Bronchial epithelial cell (primary cell): Measurements from ENCODE around the gene TMEM150C. TPM values are rescaled to one million over a fixed set of nuclear protein-coding genes. Genes with fewer than 3 reads are reported as not detected.

Experiments
- DNase-seq: peaks from one replicate; pipeline ENCODE4 v3.0.0-alpha.2; 2010; ENCODE audit warnings: low read depth
- FAIRE-seq: peaks from 2 replicates; lab custom pipeline; 2011; peaks lifted over from hg19 to GRCh38; lab: Jason Lieb, UNC
- H3K27me3 ChIP-seq: 2 replicates; pipeline ENCODE4 v1.5.1; 2011; ENCODE audit warnings: low read length; ENCODE audit not compliant: control insufficient read depth, insufficient read depth
- H3K36me3 ChIP-seq: 2 replicates; pipeline ENCODE4 v1.5.1; 2011; ENCODE audit warnings: low read length; ENCODE audit not compliant: control insufficient read depth, insufficient read depth
- H3K4me3 ChIP-seq: 2 replicates; pipeline ENCODE4 v1.5.1; 2011; ENCODE audit warnings: mild to moderate bottlenecking, low read depth, low read length, control low read depth
- CTCF ChIP-seq: IDR thresholded peaks from 2 replicates; pipeline ENCODE4 v1.5.1; 2011; ENCODE audit warnings: mild to moderate bottlenecking, moderate library complexity, low read length, control low read depth, inconsistent platforms; ENCODE audit not compliant: insufficient read depth, severe bottlenecking
- total RNA-seq: library from RNA; depleted of rRNA; stranded (reverse); fragments of >200 nt; gene quantifications from 2 replicates; pipeline ENCODE4 v1.2.1, GENCODE V29; 2014

TMEM150C gene
- total RNA-seq, 1 donor from 2014 or later, result under 0.01 TPM

- no peak overlapping the region for H3K4me3 ChIP-seq
- FAIRE-seq (no peak), DNase-seq (no peak)
- TF ChIP-seq CTCF, result no peak
- peaks cover 2% of the 10 kb centered on the region for H3K27me3 ChIP-seq
- no peaks in the 10 kb centered on the region for H3K36me3 ChIP-seq
Observed at GRCh38 chr4:82513382-82513781, 48.4 kb downstream of the TMEM150C start.

GRCh38 chr4:82510216-82510615 is 51.6 kb downstream of the TMEM150C start:
- H3K36me3 ChIP-seq, result no peaks in the 10 kb centered on the region
- H3K4me3 ChIP-seq, result no peak overlapping the region
- H3K27me3 ChIP-seq, result peaks cover 2% of the 10 kb centered on the region
- TF ChIP-seq CTCF, result no peak
- DNase-seq (no peak), FAIRE-seq (no peak)

- no peak overlapping the region for H3K4me3 ChIP-seq
Observed at GRCh38 chr4:82508806-82509428, 52.9 kb downstream of the TMEM150C start.

GRCh38 chr4:82508011-82508410 is 53.8 kb downstream of the TMEM150C start:
- TF ChIP-seq CTCF, result no peak
- Histone ChIP-seq H3K27me3 (no peaks in the 10 kb centered on the region), H3K4me3 (no peak overlapping the region), H3K36me3 (no peaks in the 10 kb centered on the region)
- FAIRE-seq (no peak), DNase-seq (no peak)

More at GRCh38 chr4:82508806-82509428, 52.9 kb downstream of the TMEM150C start:
- Histone ChIP-seq H3K27me3 (peaks cover under 1% of the 10 kb centered on the region), H3K36me3 (no peaks in the 10 kb centered on the region)
- DNase-seq, result no peak
- no peak for FAIRE-seq
- TF ChIP-seq CTCF, result no peak

GRCh38 chr4:82501154-82501442 is 60.7 kb downstream of the TMEM150C start:
- H3K27me3 ChIP-seq, result no peaks in the 10 kb centered on the region
- H3K36me3 ChIP-seq, result no peaks in the 10 kb centered on the region
- no peak for TF ChIP-seq CTCF
- DNase-seq (no peak), FAIRE-seq (no peak)
- no peak overlapping the region for H3K4me3 ChIP-seq
